Spleen (tissue), 7 donors: ENCODE results near the gene NECTIN4.

Experiments used
- POLR2A ChIP-seq, 3 donors: fragments of 450-650 bp; IDR thresholded peaks; one replicate each; pipeline ENCODE4 v1.5.1; 2017; ENCODE audit warnings: antibody characterized with exemption in 3 of 3, mild to moderate bottlenecking in 1 of 3
- TF ChIP-seq, protein P1 (sequence below), 11 experiments: fragments of 200-600 bp in 7 of 11; fragments of 450-650 bp in 4 of 11; sonication (generic) in 4 of 11; IDR thresholded peaks in 8 of 11; conservative IDR thresholded peaks in 3 of 11; 1 replicate in 7 of 11; 2 replicates in 4 of 11; pipeline versions ENCODE4 v1.4.0 to v1.8.0; 2016 to 2021; ENCODE audit warnings: antibody characterized with exemption in 11 of 11, inconsistent platforms in 4 of 11, mild to moderate bottlenecking in 1 of 11
- donor health status: DM: no; HTN: no; CAD: no; lungs with moderate emphysema.
- donor health status: DM: no; HTN: no; CAD: no.
- donor health status: DM: no; HTN: no; CAD: no.

- TF ChIP-seq, protein P1, sequence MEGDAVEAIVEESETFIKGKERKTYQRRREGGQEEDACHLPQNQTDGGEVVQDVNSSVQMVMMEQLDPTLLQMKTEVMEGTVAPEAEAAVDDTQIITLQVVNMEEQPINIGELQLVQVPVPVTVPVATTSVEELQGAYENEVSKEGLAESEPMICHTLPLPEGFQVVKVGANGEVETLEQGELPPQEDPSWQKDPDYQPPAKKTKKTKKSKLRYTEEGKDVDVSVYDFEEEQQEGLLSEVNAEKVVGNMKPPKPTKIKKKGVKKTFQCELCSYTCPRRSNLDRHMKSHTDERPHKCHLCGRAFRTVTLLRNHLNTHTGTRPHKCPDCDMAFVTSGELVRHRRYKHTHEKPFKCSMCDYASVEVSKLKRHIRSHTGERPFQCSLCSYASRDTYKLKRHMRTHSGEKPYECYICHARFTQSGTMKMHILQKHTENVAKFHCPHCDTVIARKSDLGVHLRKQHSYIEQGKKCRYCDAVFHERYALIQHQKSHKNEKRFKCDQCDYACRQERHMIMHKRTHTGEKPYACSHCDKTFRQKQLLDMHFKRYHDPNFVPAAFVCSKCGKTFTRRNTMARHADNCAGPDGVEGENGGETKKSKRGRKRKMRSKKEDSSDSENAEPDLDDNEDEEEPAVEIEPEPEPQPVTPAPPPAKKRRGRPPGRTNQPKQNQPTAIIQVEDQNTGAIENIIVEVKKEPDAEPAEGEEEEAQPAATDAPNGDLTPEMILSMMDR (IDR thresholded peaks at IDR 0.05 in 8 of 11, conservative IDR thresholded peaks at IDR 0.05 in 3 of 11): no peak
- no peak for TF ChIP-seq POLR2A (IDR thresholded peaks at IDR 0.05)
Measured at GRCh38 chr1:161084597-161084988, 4.8 kb downstream of the NECTIN4 start.
